Mucosa of descending colon (tissue), 3 donors: ENCODE measurements around the gene TRAF5. TPM values are rescaled to one million over a fixed set of nuclear protein-coding genes. Genes with fewer than 3 reads are reported as not detected.

Source experiments
- ATAC-seq: fragments of 200-7000 bp; cut with Tn5 transposase; one replicate; pipeline ENCODE4 v1.9.1; 2020; ENCODE audit warnings: mild to moderate bottlenecking, moderate library complexity
- DNase-seq, 3 donors: peaks; one replicate each; pipeline ENCODE4 v3.0.0-alpha.2; 2020
- H3K36me3 ChIP-seq: fragments of 200-600 bp; one replicate; pipeline ENCODE4 v1.8.0; 2021; ENCODE audit warnings: low read depth, mild to moderate bottlenecking
- H3K4me1 ChIP-seq: fragments of 200-600 bp; one replicate; pipeline ENCODE4 v1.8.0; 2021; ENCODE audit warnings: low read depth, mild to moderate bottlenecking
- H3K4me3 ChIP-seq: fragments of 200-600 bp; one replicate; pipeline ENCODE4 v1.8.0; 2021; ENCODE audit warnings: mild to moderate bottlenecking
- H3K9me3 ChIP-seq: fragments of 200-600 bp; one replicate; pipeline ENCODE4 v1.8.0; 2021; ENCODE audit warnings: mild to moderate bottlenecking
- CTCF ChIP-seq: fragments of 200-600 bp; IDR thresholded peaks from one replicate; pipeline ENCODE4 v1.8.0; 2022; ENCODE audit warnings: antibody characterized with exemption, mild to moderate bottlenecking
- intact Hi-C, 2 donors: fragments of 100-400 bp; cut with DNase I in 1 of 2; cut with micrococcal nuclease in 1 of 2; formaldehyde crosslinking; loops; one replicate each; pipeline versions ENCODE4 v1.11.0 to v1.11.1; 2022; cut with DNase I, micrococcal nuclease
- total RNA-seq, 3 donors: library from RNA; stranded (reverse); fragmentation: NEBNext Ultra II Directional in 2 of 3; extraction: Animal tissue kit (Norgen Biotek cat#: 25700) in 2 of 3; gene quantifications; one replicate each; pipeline versions ENCODE4 v1.2.1 to v1.2.4, GENCODE V29; 2021 to 2023
- donor health status: DM: no; HTN: no; CAD: no; lungs with moderate emphysema.
- donor health status: DM: no; HTN: no; CAD: no.
- donor health status: DM: no; HTN: yes; CAD: no.

TRAF5 gene
- total RNA-seq, 3 donors from 2014 or later: 19.4 to 28.5 (median 23.9) TPM

GRCh38 chr1:211356723-211357407 is 30.2 kb downstream of the TRAF5 start:
- Histone ChIP-seq H3K4me3 (no peak overlapping the region), H3K36me3 (no peaks in the 10 kb centered on the region), H3K9me3 (no peaks in the 10 kb centered on the region), H3K4me1 (peaks cover 10% of the 10 kb centered on the region)
- ATAC-seq (no peak), DNase-seq (no peak)
- intact Hi-C loops: no loop called here
- no peak for TF ChIP-seq CTCF

- Histone ChIP-seq H3K36me3 (no peaks in the 10 kb centered on the region), H3K4me1 (no peaks in the 10 kb centered on the region), H3K4me3 (no peak overlapping the region), H3K9me3 (no peaks in the 10 kb centered on the region)
- DNase-seq: no peak
- TF ChIP-seq CTCF: no peak
- intact Hi-C loops: no loop called here
- ATAC-seq: no peak
Observed at GRCh38 chr1:211358685-211359084, 32.1 kb downstream of the TRAF5 start.

GRCh38 chr1:211359876-211360275 is 33.2 kb downstream of the TRAF5 start:
- DNase-seq (no peak), ATAC-seq (no peak)
- no peak for TF ChIP-seq CTCF
- Histone ChIP-seq H3K4me3 (no peak overlapping the region), H3K36me3 (no peaks in the 10 kb centered on the region), H3K9me3 (no peaks in the 10 kb centered on the region), H3K4me1 (no peaks in the 10 kb centered on the region)
- intact Hi-C loops: no loop called here

GRCh38 chr1:211361202-211361601 is 34.6 kb downstream of the TRAF5 start:
- no peaks in the 10 kb centered on the region for H3K9me3 ChIP-seq
- DNase-seq (no peak), ATAC-seq (no peak)
- H3K4me1 ChIP-seq: no peaks in the 10 kb centered on the region
- no peak for TF ChIP-seq CTCF
- H3K36me3 ChIP-seq: no peaks in the 10 kb centered on the region
- no peak overlapping the region for H3K4me3 ChIP-seq
- intact Hi-C loops: no loop called here

GRCh38 chr1:211369640-211370039 is 43.0 kb downstream of the TRAF5 start:
- H3K9me3 ChIP-seq: no peaks in the 10 kb centered on the region
- intact Hi-C loops: no loop called here
- H3K4me1 ChIP-seq: no peaks in the 10 kb centered on the region
- TF ChIP-seq CTCF: no peak
- ATAC-seq (no peak), DNase-seq (no peak)
- no peaks in the 10 kb centered on the region for H3K36me3 ChIP-seq
- H3K4me3 ChIP-seq: no peak overlapping the region

GRCh38 chr1:211370669-211371068 is 44.0 kb downstream of the TRAF5 start:
- no peak for TF ChIP-seq CTCF
- H3K36me3 ChIP-seq: no peaks in the 10 kb centered on the region
- DNase-seq (no peak), ATAC-seq (no peak)
- H3K4me1 ChIP-seq: no peaks in the 10 kb centered on the region
- H3K4me3 ChIP-seq: no peak overlapping the region
- no peaks in the 10 kb centered on the region for H3K9me3 ChIP-seq
- intact Hi-C loops: no loop called here
